Measurements from ENCODE around the gene ATP2B2. TPM values are rescaled to one million over a fixed set of nuclear protein-coding genes. Genes with fewer than 3 reads are reported as not detected.

Gene ATP2B2
- total and polyA plus RNA-seq, 2 of the 8 experiments (the other 6 are each of a cell fraction or from before 2014, with no cell fraction given), result 0.14 to 1.2 TPM

DNA sequence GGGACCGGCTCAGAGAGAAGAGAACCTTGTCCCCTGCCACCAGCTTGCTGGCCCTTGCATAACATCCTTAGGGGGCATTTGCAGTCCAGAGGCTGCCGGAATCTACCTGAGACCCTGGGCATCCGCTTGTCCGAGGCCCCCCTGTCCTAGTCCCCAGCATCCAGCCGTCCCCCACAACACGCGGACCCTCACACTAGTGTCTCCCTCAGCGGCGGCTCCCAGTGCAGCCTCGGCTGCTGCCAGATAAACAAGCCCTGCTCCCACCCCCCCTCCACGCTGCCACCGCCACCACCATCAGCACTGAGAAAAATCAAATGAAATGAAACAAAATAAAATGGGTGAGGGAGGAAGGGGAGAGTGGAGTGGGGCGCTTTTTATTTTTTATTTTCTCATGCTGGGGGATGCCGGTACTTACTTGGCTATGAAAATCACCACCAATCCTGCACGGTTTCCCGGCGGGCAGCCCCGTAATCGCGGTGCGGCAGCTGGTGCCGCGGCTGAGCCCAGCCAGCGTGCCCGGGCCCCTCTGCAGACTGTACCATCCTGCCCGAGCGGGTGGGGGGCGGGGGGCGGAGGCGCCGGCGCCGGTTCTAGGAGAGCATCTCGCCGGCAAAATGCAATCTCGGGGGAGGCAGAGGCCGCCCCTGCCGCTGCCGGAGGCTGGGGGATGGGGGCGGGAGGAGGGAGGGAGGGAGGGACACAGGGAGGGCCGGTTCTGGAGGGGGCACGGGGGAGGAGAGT is at the start of gene ATP2B2 (continued):
- TF ChIP-seq, protein P1, sequence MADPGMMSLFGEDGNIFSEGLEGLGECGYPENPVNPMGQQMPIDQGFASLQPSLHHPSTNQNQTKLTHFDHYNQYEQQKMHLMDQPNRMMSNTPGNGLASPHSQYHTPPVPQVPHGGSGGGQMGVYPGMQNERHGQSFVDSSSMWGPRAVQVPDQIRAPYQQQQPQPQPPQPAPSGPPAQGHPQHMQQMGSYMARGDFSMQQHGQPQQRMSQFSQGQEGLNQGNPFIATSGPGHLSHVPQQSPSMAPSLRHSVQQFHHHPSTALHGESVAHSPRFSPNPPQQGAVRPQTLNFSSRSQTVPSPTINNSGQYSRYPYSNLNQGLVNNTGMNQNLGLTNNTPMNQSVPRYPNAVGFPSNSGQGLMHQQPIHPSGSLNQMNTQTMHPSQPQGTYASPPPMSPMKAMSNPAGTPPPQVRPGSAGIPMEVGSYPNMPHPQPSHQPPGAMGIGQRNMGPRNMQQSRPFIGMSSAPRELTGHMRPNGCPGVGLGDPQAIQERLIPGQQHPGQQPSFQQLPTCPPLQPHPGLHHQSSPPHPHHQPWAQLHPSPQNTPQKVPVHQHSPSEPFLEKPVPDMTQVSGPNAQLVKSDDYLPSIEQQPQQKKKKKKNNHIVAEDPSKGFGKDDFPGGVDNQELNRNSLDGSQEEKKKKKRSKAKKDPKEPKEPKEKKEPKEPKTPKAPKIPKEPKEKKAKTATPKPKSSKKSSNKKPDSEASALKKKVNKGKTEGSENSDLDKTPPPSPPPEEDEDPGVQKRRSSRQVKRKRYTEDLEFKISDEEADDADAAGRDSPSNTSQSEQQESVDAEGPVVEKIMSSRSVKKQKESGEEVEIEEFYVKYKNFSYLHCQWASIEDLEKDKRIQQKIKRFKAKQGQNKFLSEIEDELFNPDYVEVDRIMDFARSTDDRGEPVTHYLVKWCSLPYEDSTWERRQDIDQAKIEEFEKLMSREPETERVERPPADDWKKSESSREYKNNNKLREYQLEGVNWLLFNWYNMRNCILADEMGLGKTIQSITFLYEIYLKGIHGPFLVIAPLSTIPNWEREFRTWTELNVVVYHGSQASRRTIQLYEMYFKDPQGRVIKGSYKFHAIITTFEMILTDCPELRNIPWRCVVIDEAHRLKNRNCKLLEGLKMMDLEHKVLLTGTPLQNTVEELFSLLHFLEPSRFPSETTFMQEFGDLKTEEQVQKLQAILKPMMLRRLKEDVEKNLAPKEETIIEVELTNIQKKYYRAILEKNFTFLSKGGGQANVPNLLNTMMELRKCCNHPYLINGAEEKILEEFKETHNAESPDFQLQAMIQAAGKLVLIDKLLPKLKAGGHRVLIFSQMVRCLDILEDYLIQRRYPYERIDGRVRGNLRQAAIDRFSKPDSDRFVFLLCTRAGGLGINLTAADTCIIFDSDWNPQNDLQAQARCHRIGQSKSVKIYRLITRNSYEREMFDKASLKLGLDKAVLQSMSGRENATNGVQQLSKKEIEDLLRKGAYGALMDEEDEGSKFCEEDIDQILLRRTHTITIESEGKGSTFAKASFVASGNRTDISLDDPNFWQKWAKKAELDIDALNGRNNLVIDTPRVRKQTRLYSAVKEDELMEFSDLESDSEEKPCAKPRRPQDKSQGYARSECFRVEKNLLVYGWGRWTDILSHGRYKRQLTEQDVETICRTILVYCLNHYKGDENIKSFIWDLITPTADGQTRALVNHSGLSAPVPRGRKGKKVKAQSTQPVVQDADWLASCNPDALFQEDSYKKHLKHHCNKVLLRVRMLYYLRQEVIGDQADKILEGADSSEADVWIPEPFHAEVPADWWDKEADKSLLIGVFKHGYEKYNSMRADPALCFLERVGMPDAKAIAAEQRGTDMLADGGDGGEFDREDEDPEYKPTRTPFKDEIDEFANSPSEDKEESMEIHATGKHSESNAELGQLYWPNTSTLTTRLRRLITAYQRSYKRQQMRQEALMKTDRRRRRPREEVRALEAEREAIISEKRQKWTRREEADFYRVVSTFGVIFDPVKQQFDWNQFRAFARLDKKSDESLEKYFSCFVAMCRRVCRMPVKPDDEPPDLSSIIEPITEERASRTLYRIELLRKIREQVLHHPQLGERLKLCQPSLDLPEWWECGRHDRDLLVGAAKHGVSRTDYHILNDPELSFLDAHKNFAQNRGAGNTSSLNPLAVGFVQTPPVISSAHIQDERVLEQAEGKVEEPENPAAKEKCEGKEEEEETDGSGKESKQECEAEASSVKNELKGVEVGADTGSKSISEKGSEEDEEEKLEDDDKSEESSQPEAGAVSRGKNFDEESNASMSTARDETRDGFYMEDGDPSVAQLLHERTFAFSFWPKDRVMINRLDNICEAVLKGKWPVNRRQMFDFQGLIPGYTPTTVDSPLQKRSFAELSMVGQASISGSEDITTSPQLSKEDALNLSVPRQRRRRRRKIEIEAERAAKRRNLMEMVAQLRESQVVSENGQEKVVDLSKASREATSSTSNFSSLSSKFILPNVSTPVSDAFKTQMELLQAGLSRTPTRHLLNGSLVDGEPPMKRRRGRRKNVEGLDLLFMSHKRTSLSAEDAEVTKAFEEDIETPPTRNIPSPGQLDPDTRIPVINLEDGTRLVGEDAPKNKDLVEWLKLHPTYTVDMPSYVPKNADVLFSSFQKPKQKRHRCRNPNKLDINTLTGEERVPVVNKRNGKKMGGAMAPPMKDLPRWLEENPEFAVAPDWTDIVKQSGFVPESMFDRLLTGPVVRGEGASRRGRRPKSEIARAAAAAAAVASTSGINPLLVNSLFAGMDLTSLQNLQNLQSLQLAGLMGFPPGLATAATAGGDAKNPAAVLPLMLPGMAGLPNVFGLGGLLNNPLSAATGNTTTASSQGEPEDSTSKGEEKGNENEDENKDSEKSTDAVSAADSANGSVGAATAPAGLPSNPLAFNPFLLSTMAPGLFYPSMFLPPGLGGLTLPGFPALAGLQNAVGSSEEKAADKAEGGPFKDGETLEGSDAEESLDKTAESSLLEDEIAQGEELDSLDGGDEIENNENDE (IDR thresholded peaks at IDR 0.05; ENCODE audit: insufficient replicate concordance, low read length), result no peak
- TF ChIP-seq PHF8 (conservative IDR thresholded peaks at IDR 0.05; ENCODE audit: low read depth, low read length) (no peak), SIN3A (conservative IDR thresholded peaks at IDR 0.05 in 1 of 2, IDR thresholded peaks at IDR 0.05 in 1 of 2; ENCODE audit: low read depth in 1 of 2, low read length in 2 of 2) (no peak), GTF2F1 (IDR thresholded peaks at IDR 0.05; ENCODE audit: borderline replicate concordance, low read depth, low read length) (no peak), NANOG (IDR thresholded peaks at IDR 0.05; ENCODE audit: insufficient read depth, low read depth, low read length, poor library complexity, severe bottlenecking) (no peak), BACH1 (IDR thresholded peaks at IDR 0.05; ENCODE audit: low read length) (no peak), KDM4A (IDR thresholded peaks at IDR 0.05; ENCODE audit: low read depth, low read length, severe bottlenecking) (no peak), CBX8 (IDR thresholded peaks at IDR 0.05; ENCODE audit: borderline replicate concordance, low read depth, low read length) (no peak), SP2 (IDR thresholded peaks at IDR 0.05; ENCODE audit: low read length) (no peak)
- TF ChIP-seq, protein P2, sequence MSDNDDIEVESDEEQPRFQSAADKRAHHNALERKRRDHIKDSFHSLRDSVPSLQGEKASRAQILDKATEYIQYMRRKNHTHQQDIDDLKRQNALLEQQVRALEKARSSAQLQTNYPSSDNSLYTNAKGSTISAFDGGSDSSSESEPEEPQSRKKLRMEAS (IDR thresholded peaks at IDR 0.05), result peak; percentile 60

Data from H1 (cell line).